Memory B cell (primary cell): ENCODE results near the gene HPRT1.
A peak's percentile ranks its signal among the peaks of the same experiment; 100 is the strongest.
"Not testable (repeated sequence)": the region's sequence is repeated elsewhere in the genome, so short reads cannot be mapped to it uniquely, and the experiment has no call there.

Experiments used
- ATAC-seq: fragments of 150-1000 bp; cut with Tn5 transposase; 2 replicates; pipeline ENCODE4 v1.10.0; 2021; ENCODE audit warnings: low read depth, mild to moderate bottlenecking, moderate library complexity
- DNase-seq, 2 donors: peaks; one replicate each; pipeline ENCODE4 v3.0.0; 2022; ENCODE audit warnings: low spot score in 2 of 2
- H3K27ac Mint-ChIP-seq: one replicate; pipeline ENCODE4 v1.8.0; 2022; ENCODE audit warnings: mild to moderate bottlenecking, moderate library complexity, mixed read lengths
- H3K27me3 Mint-ChIP-seq: one replicate; pipeline ENCODE4 v1.8.0; 2022; ENCODE audit warnings: mixed read lengths
- H3K36me3 Mint-ChIP-seq: one replicate; pipeline ENCODE4 v1.8.0; 2022; ENCODE audit warnings: mild to moderate bottlenecking, mixed read lengths
- H3K4me1 Mint-ChIP-seq: one replicate; pipeline ENCODE4 v1.8.0; 2022; ENCODE audit warnings: mixed read lengths
- H3K4me3 Mint-ChIP-seq: one replicate; pipeline ENCODE4 v1.8.0; 2022; ENCODE audit warnings: mild to moderate bottlenecking, moderate library complexity, mixed read lengths
- H3K9me3 Mint-ChIP-seq: one replicate; pipeline ENCODE4 v1.8.0; 2022; ENCODE audit warnings: mixed read lengths

The HPRT1 gene

GRCh38 chrX:134457708-134458107 lies 2.3 kb upstream of the HPRT1 start:
- Mint-ChIP-seq H3K27ac (no peak overlapping the region), H3K4me3 (no peak overlapping the region), H3K27me3 (no peaks in the 10 kb centered on the region), H3K9me3 (no peaks in the 10 kb centered on the region), H3K4me1 (peaks cover 10% of the 10 kb centered on the region), H3K36me3 (no peaks in the 10 kb centered on the region)
- ATAC-seq = no peak
- no peak for DNase-seq

- no peak for ATAC-seq
- peaks cover 7% of the 10 kb centered on the region for H3K4me1 Mint-ChIP-seq
- no peak for DNase-seq
Observed at GRCh38 chrX:134459683-134460004, 321 bp upstream of the HPRT1 start.

GRCh38 chrX:134460862-134461220 lies 876 bp downstream of the HPRT1 start:
- Mint-ChIP-seq H3K9me3 (no peaks in the 10 kb centered on the region), H3K27ac (peak overlapping the region; percentile 35), H3K27me3 (no peaks in the 10 kb centered on the region), H3K36me3 (no peaks in the 10 kb centered on the region), H3K4me1 (peaks cover 7% of the 10 kb centered on the region), H3K4me3 (peak overlapping the region; percentile 86)
- ATAC-seq (no peak), DNase-seq (no peak)

More at GRCh38 chrX:134459683-134460004, 321 bp upstream of the HPRT1 start:
- Mint-ChIP-seq H3K36me3 (no peaks in the 10 kb centered on the region), H3K9me3 (no peaks in the 10 kb centered on the region), H3K4me3 (peak overlapping the region; percentile 87), H3K27me3 (no peaks in the 10 kb centered on the region), H3K27ac (no peak overlapping the region)

DNA sequence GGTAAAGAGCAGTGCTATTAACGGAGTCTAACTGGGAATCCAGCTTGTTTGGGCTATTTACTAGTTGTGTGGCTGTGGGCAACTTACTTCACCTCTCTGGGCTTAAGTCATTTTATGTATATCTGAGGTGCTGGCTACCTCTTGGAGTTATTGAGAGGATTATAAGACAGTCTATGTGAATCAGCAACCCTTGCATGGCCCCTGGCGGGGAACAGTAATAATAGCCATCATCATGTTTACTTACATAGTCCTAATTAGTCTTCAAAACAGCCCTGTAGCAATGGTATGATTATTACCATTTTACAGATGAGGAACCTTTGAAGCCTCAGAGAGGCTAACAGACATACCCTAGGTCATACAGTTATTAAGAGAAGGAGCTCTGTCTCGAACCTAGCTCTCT lies 1.5 kb downstream of the HPRT1 start:
- no peak for DNase-seq
- H3K36me3 Mint-ChIP-seq = no peaks in the 10 kb centered on the region
- H3K9me3 Mint-ChIP-seq = no peaks in the 10 kb centered on the region
- H3K27ac Mint-ChIP-seq = peak overlapping the region; percentile 35
- no peaks in the 10 kb centered on the region for H3K27me3 Mint-ChIP-seq
- ATAC-seq = no peak
- H3K4me1 Mint-ChIP-seq = peaks cover 7% of the 10 kb centered on the region
- H3K4me3 Mint-ChIP-seq = peak overlapping the region; percentile 86

DNA sequence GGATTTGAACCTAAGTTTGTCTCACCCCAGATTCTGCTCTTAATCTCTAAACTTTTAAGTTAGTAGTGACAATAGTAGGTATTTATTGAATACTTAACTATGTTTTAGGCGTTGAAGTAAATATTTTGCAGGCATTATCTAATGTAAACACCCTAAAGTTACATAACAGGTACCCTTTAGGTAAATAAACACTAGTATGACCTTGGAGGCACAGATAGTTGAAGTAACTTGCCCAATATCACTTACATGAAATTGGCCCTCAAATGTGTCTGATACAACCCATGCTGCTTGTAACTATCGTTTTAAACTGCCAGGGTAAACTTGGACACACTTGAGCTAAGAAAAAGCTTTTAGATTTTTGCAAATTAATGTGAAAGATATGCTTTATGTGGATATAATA lies 3.0 kb downstream of the HPRT1 start:
- Mint-ChIP-seq H3K36me3 (no peaks in the 10 kb centered on the region), H3K27me3 (no peaks in the 10 kb centered on the region), H3K27ac (no peak overlapping the region), H3K9me3 (no peaks in the 10 kb centered on the region), H3K4me1 (peaks cover 5% of the 10 kb centered on the region), H3K4me3 (no peak overlapping the region)
- no peak for ATAC-seq
- no peak for DNase-seq

DNA sequence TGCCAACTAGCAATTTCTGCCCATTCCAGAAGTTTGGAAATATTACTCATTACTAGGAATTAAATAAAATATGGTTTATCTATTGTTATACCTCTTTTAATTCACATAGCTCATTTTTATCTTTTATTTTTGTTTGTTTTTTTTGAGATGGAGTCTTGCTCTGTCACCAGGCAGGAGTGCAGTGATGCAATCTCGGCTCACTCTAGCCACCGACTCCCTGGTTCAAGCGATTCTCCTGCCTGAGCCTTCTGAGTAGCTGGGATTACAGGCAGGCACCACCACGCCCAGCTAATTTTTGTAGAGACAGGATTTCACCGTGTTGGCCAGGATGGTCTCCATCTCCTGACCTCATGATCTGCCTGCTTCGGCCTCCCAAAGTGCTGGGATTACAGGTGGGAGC lies 4.5 kb downstream of the HPRT1 start:
- H3K27ac Mint-ChIP-seq, H3K9me3 Mint-ChIP-seq, H3K27me3 Mint-ChIP-seq: not testable (repeated sequence)

GRCh38 chrX:134469486-134469885 lies 9.5 kb downstream of the HPRT1 start:
- Mint-ChIP-seq H3K4me3 (no peak overlapping the region), H3K27ac (no peak overlapping the region), H3K27me3 (no peaks in the 10 kb centered on the region), H3K36me3 (peaks cover 1% of the 10 kb centered on the region), H3K4me1 (no peaks in the 10 kb centered on the region), H3K9me3 (no peaks in the 10 kb centered on the region)
- ATAC-seq (no peak), DNase-seq (no peak)

More for the DNA sequence above, 4.5 kb downstream of the HPRT1 start:
- not testable (repeated sequence) for H3K4me1 Mint-ChIP-seq, H3K36me3 Mint-ChIP-seq, ATAC-seq, DNase-seq, H3K4me3 Mint-ChIP-seq

DNA sequence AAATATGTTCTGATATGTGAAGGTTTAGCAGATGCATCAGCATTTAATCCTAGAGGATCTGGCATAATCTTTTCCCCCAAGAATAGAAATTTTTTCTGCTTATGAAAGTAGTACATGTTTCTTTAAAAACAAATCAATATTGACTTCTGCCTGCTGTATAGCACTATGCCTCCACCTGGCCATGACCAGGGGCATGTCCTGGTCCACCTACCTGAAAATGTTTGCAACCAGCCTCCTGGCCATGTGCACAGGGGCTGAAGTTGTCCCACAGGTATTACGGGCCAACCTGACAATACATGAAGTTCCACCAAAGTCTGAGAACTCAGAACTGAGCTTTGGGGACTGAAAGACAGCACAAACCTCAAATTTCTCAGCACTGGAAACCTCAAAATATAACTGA lies 10.0 kb downstream of the HPRT1 start:
- H3K4me1 Mint-ChIP-seq = no peaks in the 10 kb centered on the region
- no peak for DNase-seq
- no peak overlapping the region for H3K4me3 Mint-ChIP-seq
- no peak overlapping the region for H3K27ac Mint-ChIP-seq
- H3K9me3 Mint-ChIP-seq = no peaks in the 10 kb centered on the region
- ATAC-seq = no peak
- no peaks in the 10 kb centered on the region for H3K27me3 Mint-ChIP-seq
- H3K36me3 Mint-ChIP-seq = peaks cover 1% of the 10 kb centered on the region

GRCh38 chrX:134472041-134472440 lies 12.1 kb downstream of the HPRT1 start:
- Mint-ChIP-seq H3K27me3 (no peaks in the 10 kb centered on the region), H3K4me1 (no peaks in the 10 kb centered on the region)
- ATAC-seq = no peak

GRCh38 chrX:134476284-134476683 lies 16.3 kb downstream of the HPRT1 start:
- Mint-ChIP-seq H3K9me3 (no peaks in the 10 kb centered on the region), H3K36me3 (peaks cover 5% of the 10 kb centered on the region)
- no peak for ATAC-seq

More at GRCh38 chrX:134472041-134472440, 12.1 kb downstream of the HPRT1 start:
- Mint-ChIP-seq H3K36me3 (peaks cover 3% of the 10 kb centered on the region), H3K9me3 (no peaks in the 10 kb centered on the region), H3K27ac (no peak overlapping the region), H3K4me3 (no peak overlapping the region)
- DNase-seq = no peak

GRCh38 chrX:134478374-134478773 lies 18.4 kb downstream of the HPRT1 start:
- no peak overlapping the region for H3K27ac Mint-ChIP-seq
- H3K36me3 Mint-ChIP-seq = peaks cover 7% of the 10 kb centered on the region
- H3K4me1 Mint-ChIP-seq = no peaks in the 10 kb centered on the region
- no peaks in the 10 kb centered on the region for H3K9me3 Mint-ChIP-seq
- no peaks in the 10 kb centered on the region for H3K27me3 Mint-ChIP-seq
- no peak for DNase-seq
- no peak for ATAC-seq
- H3K4me3 Mint-ChIP-seq = no peak overlapping the region

More at GRCh38 chrX:134476284-134476683, 16.3 kb downstream of the HPRT1 start:
- H3K4me1 Mint-ChIP-seq = no peaks in the 10 kb centered on the region
- no peak overlapping the region for H3K4me3 Mint-ChIP-seq
- no peaks in the 10 kb centered on the region for H3K27me3 Mint-ChIP-seq
- H3K27ac Mint-ChIP-seq = no peak overlapping the region
- DNase-seq = no peak

- H3K27ac Mint-ChIP-seq = no peak overlapping the region
- DNase-seq = no peak
- H3K4me1 Mint-ChIP-seq = no peaks in the 10 kb centered on the region
- H3K4me3 Mint-ChIP-seq = no peak overlapping the region
- ATAC-seq = no peak
- no peaks in the 10 kb centered on the region for H3K27me3 Mint-ChIP-seq
- peaks cover 6% of the 10 kb centered on the region for H3K36me3 Mint-ChIP-seq
- H3K9me3 Mint-ChIP-seq = no peaks in the 10 kb centered on the region
Observed at GRCh38 chrX:134480061-134480460, 20.1 kb downstream of the HPRT1 start.

- peaks cover 4% of the 10 kb centered on the region for H3K36me3 Mint-ChIP-seq
Observed at GRCh38 chrX:134481339-134481738, 21.4 kb downstream of the HPRT1 start.

GRCh38 chrX:134482371-134482770 lies 22.4 kb downstream of the HPRT1 start:
- Mint-ChIP-seq H3K27ac (no peak overlapping the region), H3K9me3 (no peaks in the 10 kb centered on the region), H3K36me3 (peaks cover 4% of the 10 kb centered on the region), H3K4me3 (no peak overlapping the region), H3K27me3 (no peaks in the 10 kb centered on the region), H3K4me1 (no peaks in the 10 kb centered on the region)
- DNase-seq (no peak), ATAC-seq (no peak)

More at GRCh38 chrX:134481339-134481738, 21.4 kb downstream of the HPRT1 start:
- Mint-ChIP-seq H3K4me3 (no peak overlapping the region), H3K9me3 (no peaks in the 10 kb centered on the region), H3K27me3 (no peaks in the 10 kb centered on the region), H3K4me1 (no peaks in the 10 kb centered on the region), H3K27ac (no peak overlapping the region)
- ATAC-seq (no peak), DNase-seq (no peak)

DNA sequence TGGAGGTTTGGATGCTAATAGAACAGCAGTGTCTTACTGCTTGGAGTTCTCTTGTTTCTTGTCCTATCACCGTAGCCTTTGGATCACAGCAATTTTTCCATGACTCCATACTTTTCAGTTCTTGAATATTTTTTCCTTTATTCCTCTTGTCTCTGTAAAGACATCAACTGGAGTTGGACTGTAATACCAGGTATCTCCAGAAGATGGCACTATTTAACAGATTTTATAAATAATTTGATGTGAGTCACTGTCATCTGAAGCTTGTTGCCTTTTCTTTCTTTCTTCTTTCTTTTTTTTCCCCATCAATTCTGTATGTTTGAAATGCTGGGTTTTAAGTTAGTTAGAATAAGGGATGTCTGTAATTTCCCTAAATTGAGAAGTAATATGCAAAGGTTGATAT lies 24.1 kb downstream of the HPRT1 start:
- H3K9me3 Mint-ChIP-seq = no peaks in the 10 kb centered on the region
- H3K27ac Mint-ChIP-seq = no peak overlapping the region
- no peaks in the 10 kb centered on the region for H3K4me1 Mint-ChIP-seq
- peaks cover 4% of the 10 kb centered on the region for H3K36me3 Mint-ChIP-seq
- DNase-seq = peak in 1 of 2 donors; percentile 13
- no peaks in the 10 kb centered on the region for H3K27me3 Mint-ChIP-seq
- H3K4me3 Mint-ChIP-seq = no peak overlapping the region
- ATAC-seq = no peak
